Measurements from ENCODE around the gene CENPU.

Gene CENPU

DNA sequence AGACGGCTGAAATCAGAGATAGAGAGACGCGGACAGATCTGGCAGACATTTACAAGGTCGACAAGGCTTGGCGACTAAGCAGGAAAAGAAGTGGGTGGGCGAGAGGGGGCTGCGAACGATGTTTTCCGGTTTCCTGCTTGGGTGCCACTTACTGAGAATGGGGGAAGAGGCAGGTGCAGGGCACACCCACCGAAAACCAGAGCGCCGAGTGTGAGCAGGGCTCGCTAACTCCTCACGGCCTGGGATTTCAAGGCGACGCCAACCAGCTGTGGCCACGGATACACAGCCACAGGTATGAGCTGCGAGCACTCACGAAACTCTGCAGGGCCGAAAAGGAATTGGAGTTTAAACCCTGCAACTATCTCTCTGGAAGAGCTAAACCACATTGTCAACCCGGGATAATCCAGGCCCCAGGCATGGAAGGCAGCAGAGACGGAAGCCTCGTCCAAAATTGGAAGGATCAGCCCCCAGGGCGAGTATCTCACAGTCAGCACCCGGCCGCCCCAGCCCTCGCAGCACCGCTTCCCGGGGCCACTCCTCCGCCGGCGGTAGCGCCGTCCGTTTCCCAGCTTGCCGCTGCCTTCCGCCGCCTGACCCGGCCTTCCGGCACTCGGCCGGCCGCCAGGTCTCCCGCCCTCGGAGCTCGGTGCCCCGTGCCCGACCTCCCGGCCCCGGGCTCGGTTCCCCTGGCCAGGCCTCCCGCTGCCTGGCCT is 85.4 kb downstream of the CENPU start:
- Mint-ChIP-seq H3K36me3 (peaks cover 7% of the 10 kb centered on the region), H3K4me1 (peaks cover 61% of the 10 kb centered on the region), H3K9me3 (no peaks in the 10 kb centered on the region), H3K27ac (peak overlapping the region; percentile 95), H3K27me3 (no peaks in the 10 kb centered on the region), H3K4me3 (peak overlapping the region; percentile 97)

DNA sequence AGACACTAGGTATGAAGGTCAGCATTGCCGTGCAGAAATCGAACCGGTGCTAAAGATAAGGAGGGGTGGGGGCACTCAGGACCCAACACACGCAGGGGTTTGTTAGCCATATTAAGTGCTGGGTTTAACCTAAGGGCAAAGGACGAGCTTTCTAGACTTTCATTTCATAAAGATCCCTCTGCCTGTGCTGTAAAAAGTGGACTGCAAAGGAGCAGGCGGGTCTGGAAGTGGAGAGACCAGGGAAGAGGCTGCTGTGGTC is 85.9 kb downstream of the CENPU start:
- H3K27me3 Mint-ChIP-seq: no peaks in the 10 kb centered on the region
- H3K27ac Mint-ChIP-seq: peak overlapping the region; percentile 95
- H3K4me3 Mint-ChIP-seq: peak overlapping the region; percentile 97
- H3K9me3 Mint-ChIP-seq: no peaks in the 10 kb centered on the region
- H3K36me3 Mint-ChIP-seq: peaks cover 7% of the 10 kb centered on the region
- peaks cover 63% of the 10 kb centered on the region for H3K4me1 Mint-ChIP-seq

DNA sequence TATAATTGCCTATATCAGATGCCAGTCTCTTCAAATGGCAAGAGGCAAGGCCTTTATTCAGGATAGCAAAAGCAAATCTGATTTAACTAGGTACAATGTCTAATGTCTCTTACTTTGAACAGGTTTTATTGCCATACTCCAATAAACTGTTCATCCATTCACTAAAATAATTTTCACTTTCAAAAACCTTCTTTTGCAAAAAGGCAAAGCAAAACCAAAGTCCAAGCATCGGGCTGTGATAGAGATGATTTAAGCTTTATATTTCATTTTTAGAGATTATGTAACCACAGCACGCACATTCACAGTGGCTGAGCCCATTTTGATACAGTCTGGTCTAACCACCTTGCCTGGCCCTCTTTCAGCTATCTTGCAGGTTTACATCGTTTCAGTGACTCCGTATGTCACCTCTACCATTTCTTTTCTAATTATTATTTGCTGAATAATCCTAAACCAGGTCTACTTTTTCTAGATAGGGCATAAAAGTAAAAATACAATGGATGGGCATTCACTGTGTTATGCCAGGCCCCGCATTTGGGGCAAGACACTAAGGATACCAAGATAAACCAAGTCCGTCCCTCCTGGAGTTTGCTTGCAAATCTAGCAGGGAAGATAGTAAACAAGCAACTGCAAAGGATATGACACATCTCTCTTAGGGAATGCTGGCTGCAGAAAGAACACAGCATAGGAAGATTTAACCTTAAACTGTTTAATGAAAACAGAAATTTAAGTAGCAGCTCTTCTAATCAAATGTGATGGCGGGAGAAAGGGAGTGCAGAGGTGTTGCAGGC is 86.4 kb downstream of the CENPU start:
- no peaks in the 10 kb centered on the region for H3K9me3 Mint-ChIP-seq
- H3K36me3 Mint-ChIP-seq: peaks cover 7% of the 10 kb centered on the region
- no peaks in the 10 kb centered on the region for H3K27me3 Mint-ChIP-seq
- peak overlapping the region; percentile 97 for H3K4me3 Mint-ChIP-seq
- peaks cover 68% of the 10 kb centered on the region for H3K4me1 Mint-ChIP-seq
- peak overlapping the region; percentile 95 for H3K27ac Mint-ChIP-seq

DNA sequence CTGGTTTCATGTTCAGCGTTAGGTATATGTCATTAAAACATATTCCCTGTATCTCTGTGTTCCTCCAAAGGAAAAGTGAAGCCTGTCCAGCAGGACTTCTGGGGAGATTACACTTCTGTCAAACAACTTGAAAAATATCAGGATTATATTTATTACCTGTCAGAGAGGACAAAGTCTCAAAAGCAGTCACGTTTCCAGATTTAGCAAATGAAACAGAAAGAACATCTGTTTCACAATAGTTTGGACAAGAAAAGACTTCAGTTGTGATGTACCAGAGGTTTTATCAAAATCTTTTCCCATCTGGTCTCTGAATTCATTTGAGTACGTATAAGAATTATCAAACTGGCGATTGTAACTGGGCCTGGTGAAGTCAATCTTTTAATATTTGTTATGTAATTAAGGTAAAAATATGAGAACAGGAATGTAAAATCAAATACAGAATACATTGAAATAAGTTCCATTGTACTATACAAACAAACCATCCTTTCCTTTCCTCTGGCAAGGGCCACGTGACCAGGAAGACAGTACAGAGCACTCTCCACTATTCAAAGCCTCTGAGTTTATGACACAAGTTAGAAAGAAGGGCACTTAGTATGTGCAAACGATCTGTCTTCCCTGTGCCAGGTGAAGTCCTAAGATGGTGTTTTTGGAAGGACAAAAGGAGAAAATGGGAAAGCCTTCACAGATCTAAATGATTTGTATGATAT is 87.8 kb downstream of the CENPU start:
- Mint-ChIP-seq H3K4me3 (peak overlapping the region; percentile 97), H3K9me3 (no peaks in the 10 kb centered on the region), H3K27me3 (no peaks in the 10 kb centered on the region), H3K36me3 (peaks cover 9% of the 10 kb centered on the region), H3K4me1 (peaks cover 74% of the 10 kb centered on the region), H3K27ac (peak overlapping the region; percentile 48)

DNA sequence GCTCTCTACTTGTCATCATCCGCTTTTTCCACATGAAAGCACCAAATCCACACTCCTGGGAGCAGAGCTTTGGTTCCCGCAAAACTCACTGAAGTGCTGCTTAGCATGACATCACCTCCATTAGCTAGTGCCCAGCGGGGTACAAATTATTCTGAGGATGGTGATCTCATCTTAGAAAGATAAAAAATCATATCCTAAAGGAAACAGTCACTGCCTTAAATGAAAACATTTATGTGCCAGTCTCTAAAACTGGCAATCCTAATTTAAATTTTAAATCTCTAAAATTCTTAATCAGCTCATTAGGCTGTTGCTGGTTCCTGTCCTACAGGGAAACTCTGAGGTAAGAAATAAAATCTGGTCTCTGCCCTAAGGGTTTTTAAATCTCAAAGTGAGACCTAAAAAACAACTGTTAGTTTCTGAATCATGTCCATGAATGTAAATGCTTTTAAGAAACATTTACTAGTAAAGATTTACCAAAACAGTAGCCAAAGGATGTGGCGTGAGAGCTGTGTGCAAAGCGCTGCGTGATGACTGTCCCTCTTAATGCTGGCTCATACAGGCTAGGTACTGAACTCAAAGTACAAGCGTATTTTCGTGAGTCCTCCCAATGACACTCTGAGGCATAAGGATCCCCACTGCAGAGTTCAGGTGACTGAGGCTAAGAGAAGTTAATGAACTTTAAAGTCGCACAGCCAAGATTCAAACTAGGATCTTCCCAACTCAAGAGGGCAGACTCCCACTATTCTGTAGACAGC is 89.2 kb downstream of the CENPU start:
- H3K4me3 Mint-ChIP-seq: peak overlapping the region; percentile 16
- peaks cover 11% of the 10 kb centered on the region for H3K36me3 Mint-ChIP-seq

More for the DNA sequence above, 89.2 kb downstream of the CENPU start:
- H3K9me3 Mint-ChIP-seq: no peaks in the 10 kb centered on the region
- H3K27me3 Mint-ChIP-seq: no peaks in the 10 kb centered on the region
- H3K27ac Mint-ChIP-seq: peak overlapping the region; percentile 62
- peaks cover 77% of the 10 kb centered on the region for H3K4me1 Mint-ChIP-seq

All from activated naive CD4-positive, alpha-beta T cell treated with anti-CD3 and anti-CD28 coated beads, Interleukin-2, amount 50 U/mL, for 24 hours (primary cell).